WTC11 (cell line): Measurements from ENCODE around the gene PRKCB. TPM values are rescaled to one million over a fixed set of nuclear protein-coding genes. Genes with fewer than 3 reads are reported as not detected.

Experiments used
- ATAC-seq: fragments of 200-7000 bp; cut with Tn5 transposase; 2 replicates; pipeline ENCODE4 v1.10.0; 2021; ENCODE audit warnings: mild to moderate bottlenecking, moderate library complexity
- CTCF ChIA-PET: fragments of 300-600 bp; sonication (Branson Sonifier 250); formaldehyde crosslinking; loops from one replicate; lab custom pipeline; 2021; ENCODE audit warnings: antibody characterized with exemption; lab: Charles Lee
- POLR2A ChIA-PET: fragments of 350-600 bp; sonication (Branson Sonifier 250); formaldehyde crosslinking; loops from one replicate; lab custom pipeline; 2021; ENCODE audit warnings: antibody characterized with exemption; lab: Charles Lee
- DNase-seq: peaks from one replicate; pipeline ENCODE4 v3.0.0; 2021; ENCODE audit warnings: low spot score
- H3K27ac Mint-ChIP-seq: 2 replicates; pipeline ENCODE4 v1.8.0; 2021; ENCODE audit warnings: mixed read lengths
- H3K27me3 Mint-ChIP-seq: 2 replicates; pipeline ENCODE4 v1.8.0; 2021; ENCODE audit warnings: low read depth, mild to moderate bottlenecking, moderate library complexity, mixed read lengths
- H3K36me3 Mint-ChIP-seq: 2 replicates; pipeline ENCODE4 v1.8.0; 2021; ENCODE audit warnings: mixed read lengths
- H3K4me1 Mint-ChIP-seq: 2 replicates; pipeline ENCODE4 v1.8.0; 2022; ENCODE audit warnings: mixed read lengths
- H3K4me3 Mint-ChIP-seq: 2 replicates; pipeline ENCODE4 v1.8.0; 2021; ENCODE audit warnings: mild to moderate bottlenecking, moderate library complexity, mixed read lengths
- H3K9me3 Mint-ChIP-seq: 2 replicates; pipeline ENCODE4 v1.8.0; 2021; ENCODE audit warnings: mixed read lengths
- ATF1 ChIP-seq: sonication (generic); formaldehyde crosslinking; IDR thresholded peaks from 2 replicates; pipeline ENCODE4 v1.8.1; 2023; ENCODE audit warnings: mild to moderate bottlenecking, moderate library complexity, missing genetic modification reagents
- CBFB ChIP-seq: sonication (generic); formaldehyde crosslinking; IDR thresholded peaks from 2 replicates; pipeline ENCODE4 v1.8.1; 2022; ENCODE audit warnings: mild to moderate bottlenecking, low read depth, missing genetic modification reagents
- FOXJ3 ChIP-seq: sonication (generic); formaldehyde crosslinking; IDR thresholded peaks from 2 replicates; pipeline ENCODE4 v1.9.0; 2021; ENCODE audit warnings: missing genetic modification reagents, mild to moderate bottlenecking, borderline replicate concordance
- HMGA2 ChIP-seq: fragments of 250-450 bp; sonication (Bioruptor Pico); IDR thresholded peaks from 2 replicates; pipeline ENCODE4 v1.4.0; 2021; ENCODE audit warnings: mild to moderate bottlenecking, moderate library complexity
- JUN ChIP-seq: sonication (generic); formaldehyde crosslinking; IDR thresholded peaks from 2 replicates; pipeline ENCODE4 v1.8.0; 2023; ENCODE audit warnings: mild to moderate bottlenecking, missing genetic modification reagents
- MYBL2 ChIP-seq: sonication (generic); formaldehyde crosslinking; IDR thresholded peaks from 2 replicates; pipeline ENCODE4 v1.8.1; 2023; ENCODE audit warnings: mild to moderate bottlenecking, moderate library complexity, missing genetic modification reagents
- NFE2L1 ChIP-seq: sonication (generic); formaldehyde crosslinking; IDR thresholded peaks from 2 replicates; pipeline ENCODE4 v1.8.1; 2023; ENCODE audit warnings: missing genetic modification reagents
- NR1H2 ChIP-seq: sonication (generic); formaldehyde crosslinking; IDR thresholded peaks from 2 replicates; pipeline ENCODE4 v1.9.0; 2021; ENCODE audit warnings: mild to moderate bottlenecking, moderate library complexity, missing genetic modification reagents
- OVOL2 ChIP-seq: fragments of 250-450 bp; sonication (Bioruptor Pico); IDR thresholded peaks from 2 replicates; pipeline ENCODE4 v1.9.0; 2021; ENCODE audit warnings: mild to moderate bottlenecking, borderline replicate concordance
- PRRX2 ChIP-seq: fragments of 250-450 bp; sonication (Bioruptor Pico); IDR thresholded peaks from 2 replicates; pipeline ENCODE4 v1.8.0; 2021; ENCODE audit warnings: mild to moderate bottlenecking
- SMAD3 ChIP-seq: sonication (generic); formaldehyde crosslinking; IDR thresholded peaks from 2 replicates; pipeline ENCODE4 v1.8.0; 2022; ENCODE audit warnings: missing genetic modification reagents, mild to moderate bottlenecking, borderline replicate concordance
- SMAD4 ChIP-seq: sonication (generic); formaldehyde crosslinking; IDR thresholded peaks from 2 replicates; pipeline ENCODE4 v1.8.0; 2022; ENCODE audit warnings: mild to moderate bottlenecking, missing genetic modification reagents
- SOX15 ChIP-seq: fragments of 250-450 bp; sonication (Bioruptor Pico); IDR thresholded peaks from 2 replicates; pipeline ENCODE4 v1.9.0; 2021; ENCODE audit warnings: mild to moderate bottlenecking
- ZBTB21 ChIP-seq: sonication (generic); formaldehyde crosslinking; IDR thresholded peaks from 2 replicates; pipeline ENCODE4 v1.8.1; 2023; ENCODE audit warnings: mild to moderate bottlenecking, missing genetic modification reagents, borderline replicate concordance
- ZNF121 ChIP-seq: sonication (generic); formaldehyde crosslinking; IDR thresholded peaks from 2 replicates; pipeline ENCODE4 v1.8.0; 2023; ENCODE audit warnings: missing genetic modification reagents
- ZNF138 ChIP-seq: sonication (generic); formaldehyde crosslinking; conservative IDR thresholded peaks from 2 replicates; pipeline ENCODE4 v1.8.1; 2022; ENCODE audit warnings: mild to moderate bottlenecking, moderate library complexity, missing genetic modification reagents
- ZNF219 ChIP-seq: sonication (generic); formaldehyde crosslinking; IDR thresholded peaks from 2 replicates; pipeline ENCODE4 v1.8.0; 2023; ENCODE audit warnings: missing genetic modification reagents, mild to moderate bottlenecking, borderline replicate concordance
- ZNF317 ChIP-seq: sonication (generic); formaldehyde crosslinking; IDR thresholded peaks from 2 replicates; pipeline ENCODE4 v1.8.1; 2023; ENCODE audit warnings: low read depth, mild to moderate bottlenecking, moderate library complexity, missing genetic modification reagents, borderline replicate concordance
- ZNF671 ChIP-seq: fragments of 250-450 bp; sonication (Bioruptor Pico); IDR thresholded peaks from 2 replicates; pipeline ENCODE4 v1.8.0; 2021; ENCODE audit warnings: mild to moderate bottlenecking
- total RNA-seq: library from RNA; stranded (reverse); gene quantifications from 3 replicates; pipeline ENCODE4 v1.2.3, GENCODE V29; 2021
- TF ChIP-seq, protein P1 (sequence below): fragments of 250-450 bp; sonication (Bioruptor Pico); IDR thresholded peaks from 2 replicates; pipeline ENCODE4 v2.1.2; 2022; ENCODE audit warnings: mild to moderate bottlenecking, moderate library complexity
- TF ChIP-seq, protein P2 (sequence below): sonication (generic); formaldehyde crosslinking; IDR thresholded peaks from 2 replicates; pipeline ENCODE4 v1.8.1; 2023; ENCODE audit warnings: mild to moderate bottlenecking, missing genetic modification reagents
- TF ChIP-seq, protein P3 (sequence below): sonication (generic); formaldehyde crosslinking; IDR thresholded peaks from 2 replicates; pipeline ENCODE4 v1.8.1; 2023; ENCODE audit warnings: mild to moderate bottlenecking, missing genetic modification reagents, moderate library complexity
- TF ChIP-seq, protein P4 (sequence below): sonication (generic); formaldehyde crosslinking; IDR thresholded peaks from 2 replicates; pipeline ENCODE4 v1.8.1; 2023; ENCODE audit warnings: mild to moderate bottlenecking, moderate library complexity, missing genetic modification reagents
- TF ChIP-seq, protein P5 (sequence below): fragments of 250-450 bp; sonication (Bioruptor Pico); IDR thresholded peaks from 2 replicates; pipeline ENCODE4 v1.8.0; 2021; ENCODE audit warnings: mild to moderate bottlenecking

Gene PRKCB
- total RNA-seq, 1 experiment from 2014 or later: 6.9 TPM

DNA sequence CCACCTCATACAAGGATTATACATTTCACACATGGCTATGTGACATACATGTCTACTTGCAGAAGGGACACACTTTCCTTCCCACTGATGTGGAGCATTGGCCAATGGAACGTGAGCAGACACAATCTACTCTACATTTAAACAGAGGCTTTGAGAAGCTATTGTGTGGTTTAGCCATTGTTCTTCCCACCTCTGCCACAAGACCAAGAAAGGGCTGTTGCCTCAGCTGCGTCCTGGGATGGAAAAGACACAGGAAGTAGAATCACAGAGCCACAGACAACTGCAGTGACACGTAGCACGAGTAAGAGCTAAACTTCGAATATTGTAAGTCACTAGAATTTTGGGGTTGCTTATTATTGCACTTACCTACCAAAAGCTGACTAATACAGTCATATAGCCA, 33.3 kb downstream of the PRKCB start:
- ChIA-PET CTCF (interaction anchor here (0.6 to 2.0 kb wide), 8 partner anchors 32 to 433 kb away, joined by 3 to 7 read pairs (median 3); no protein-coding TSS in a partner anchor), POLR2A (no interaction called here)
- no peak overlapping the region for H3K4me3 Mint-ChIP-seq
- ATAC-seq: peak; percentile 49; the same call in 1 of the 2 replicates
- H3K27me3 Mint-ChIP-seq: peaks cover 90% of the 10 kb centered on the region
- H3K27ac Mint-ChIP-seq: no peak overlapping the region
- H3K9me3 Mint-ChIP-seq: no peaks in the 10 kb centered on the region
- TF ChIP-seq MYBL2 (CRISPR knock-in tag) (no peak), ZNF219 (no peak), SOX15 (CRISPR knock-in tag) (no peak), ZNF671 (no peak), NR1H2 (no peak), JUN (CRISPR knock-in tag) (no peak), NFE2L1 (CRISPR knock-in tag) (no peak), OVOL2 (CRISPR knock-in tag) (no peak), SMAD3 (CRISPR knock-in tag) (no peak), SMAD4 (no peak), HMGA2 (CRISPR knock-in tag) (no peak), PRRX2 (CRISPR knock-in tag) (no peak), ATF1 (CRISPR knock-in tag) (no peak)
- TF ChIP-seq, protein P1, sequence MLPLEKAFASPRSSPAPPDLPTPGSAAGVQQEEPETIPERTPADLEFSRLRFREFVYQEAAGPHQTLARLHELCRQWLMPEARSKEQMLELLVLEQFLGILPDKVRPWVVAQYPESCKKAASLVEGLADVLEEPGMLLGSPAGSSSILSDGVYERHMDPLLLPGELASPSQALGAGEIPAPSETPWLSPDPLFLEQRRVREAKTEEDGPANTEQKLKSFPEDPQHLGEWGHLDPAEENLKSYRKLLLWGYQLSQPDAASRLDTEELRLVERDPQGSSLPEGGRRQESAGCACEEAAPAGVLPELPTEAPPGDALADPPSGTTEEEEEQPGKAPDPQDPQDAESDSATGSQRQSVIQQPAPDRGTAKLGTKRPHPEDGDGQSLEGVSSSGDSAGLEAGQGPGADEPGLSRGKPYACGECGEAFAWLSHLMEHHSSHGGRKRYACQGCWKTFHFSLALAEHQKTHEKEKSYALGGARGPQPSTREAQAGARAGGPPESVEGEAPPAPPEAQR (CRISPR knock-in tag): no peak
- TF ChIP-seq, protein P2, sequence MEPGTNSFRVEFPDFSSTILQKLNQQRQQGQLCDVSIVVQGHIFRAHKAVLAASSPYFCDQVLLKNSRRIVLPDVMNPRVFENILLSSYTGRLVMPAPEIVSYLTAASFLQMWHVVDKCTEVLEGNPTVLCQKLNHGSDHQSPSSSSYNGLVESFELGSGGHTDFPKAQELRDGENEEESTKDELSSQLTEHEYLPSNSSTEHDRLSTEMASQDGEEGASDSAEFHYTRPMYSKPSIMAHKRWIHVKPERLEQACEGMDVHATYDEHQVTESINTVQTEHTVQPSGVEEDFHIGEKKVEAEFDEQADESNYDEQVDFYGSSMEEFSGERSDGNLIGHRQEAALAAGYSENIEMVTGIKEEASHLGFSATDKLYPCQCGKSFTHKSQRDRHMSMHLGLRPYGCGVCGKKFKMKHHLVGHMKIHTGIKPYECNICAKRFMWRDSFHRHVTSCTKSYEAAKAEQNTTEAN: no peak
- peaks cover 19% of the 10 kb centered on the region for H3K4me1 Mint-ChIP-seq
- no peaks in the 10 kb centered on the region for H3K36me3 Mint-ChIP-seq
- no peak for DNase-seq

DNA sequence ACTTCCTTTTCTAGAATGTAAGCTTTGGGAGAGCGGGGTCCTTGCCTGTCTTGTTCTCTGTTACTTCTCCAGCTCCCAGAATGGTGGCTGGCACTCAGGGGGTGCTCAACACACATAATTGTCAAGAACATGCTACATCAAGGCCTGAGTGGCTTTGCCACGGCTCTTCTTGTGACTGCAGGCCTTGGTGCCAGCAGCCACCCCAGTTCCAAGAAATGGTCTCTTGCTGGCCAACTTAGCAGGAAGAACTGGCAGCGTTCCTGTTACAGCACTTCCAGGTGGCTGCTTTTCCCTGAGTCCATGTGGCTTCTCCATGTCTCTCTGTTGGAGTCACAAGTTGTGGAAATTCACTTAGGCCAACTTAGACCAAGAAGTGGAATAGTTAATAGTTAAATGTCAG, 36.1 kb downstream of the PRKCB start:
- Mint-ChIP-seq H3K4me3 (no peak overlapping the region), H3K27ac (no peak overlapping the region), H3K36me3 (no peaks in the 10 kb centered on the region), H3K27me3 (peaks cover 78% of the 10 kb centered on the region), H3K9me3 (no peaks in the 10 kb centered on the region), H3K4me1 (peaks cover 9% of the 10 kb centered on the region; the same call in 1 of the 2 replicates)
- ATAC-seq (no peak), DNase-seq (no peak)
- POLR2A ChIA-PET: no interaction called here
- no peak for TF ChIP-seq ZBTB21 (CRISPR knock-in tag)
- TF ChIP-seq, protein P3, sequence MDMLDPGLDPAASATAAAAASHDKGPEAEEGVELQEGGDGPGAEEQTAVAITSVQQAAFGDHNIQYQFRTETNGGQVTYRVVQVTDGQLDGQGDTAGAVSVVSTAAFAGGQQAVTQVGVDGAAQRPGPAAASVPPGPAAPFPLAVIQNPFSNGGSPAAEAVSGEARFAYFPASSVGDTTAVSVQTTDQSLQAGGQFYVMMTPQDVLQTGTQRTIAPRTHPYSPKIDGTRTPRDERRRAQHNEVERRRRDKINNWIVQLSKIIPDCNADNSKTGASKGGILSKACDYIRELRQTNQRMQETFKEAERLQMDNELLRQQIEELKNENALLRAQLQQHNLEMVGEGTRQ (CRISPR knock-in tag): no peak
- TF ChIP-seq, protein P2: no peak
- TF ChIP-seq ZNF317 (CRISPR knock-in tag): no peak
- CTCF ChIA-PET: no interaction called here

DNA sequence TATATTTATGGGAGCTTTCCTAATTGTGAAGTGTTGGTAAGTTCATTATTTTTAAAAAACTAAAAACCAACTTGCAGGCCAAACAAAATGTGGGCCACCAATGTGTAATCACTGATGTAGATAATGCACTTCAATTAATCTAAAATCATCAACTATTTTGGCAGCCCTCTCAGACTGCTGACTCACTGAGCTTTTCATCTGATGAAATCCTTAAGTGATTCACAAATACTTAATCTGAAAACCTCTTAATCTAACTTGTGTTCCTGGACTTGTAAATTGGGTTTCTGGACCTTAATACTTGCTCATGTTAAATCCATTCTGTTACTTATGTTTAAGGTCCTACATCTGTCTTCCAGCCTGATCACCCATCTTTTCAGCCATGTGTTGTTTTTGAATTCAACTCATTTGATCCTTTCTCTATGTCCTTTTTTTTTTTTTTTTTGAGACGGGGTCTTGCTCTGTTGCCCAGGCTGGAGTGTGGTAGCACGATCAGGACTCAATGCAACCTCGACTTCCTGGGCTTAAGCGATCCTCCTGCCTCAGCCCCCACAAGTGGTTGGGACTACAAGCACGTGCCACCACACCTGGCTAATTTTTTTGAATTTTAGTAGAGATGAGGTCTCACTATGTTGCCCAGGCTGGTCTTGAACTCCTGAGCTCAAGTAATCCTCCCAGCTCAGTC, 39.0 kb downstream of the PRKCB start:
- ATAC-seq: no peak
- DNase-seq: no peak
- POLR2A ChIA-PET: no interaction called here
- Mint-ChIP-seq H3K9me3 (no peaks in the 10 kb centered on the region), H3K27me3 (peaks cover 52% of the 10 kb centered on the region), H3K27ac (no peak overlapping the region), H3K4me3 (no peak overlapping the region), H3K36me3 (no peaks in the 10 kb centered on the region), H3K4me1 (no peaks in the 10 kb centered on the region)
- CTCF ChIA-PET: interaction anchor here (0.8 to 1.0 kb wide), 2 partner anchors 71 to 136 kb away, joined by 3 to 4 read pairs; no protein-coding TSS in a partner anchor
- TF ChIP-seq ZNF121 (CRISPR knock-in tag) (peak; percentile 58; the same call in 1 of the 2 replicates), FOXJ3 (CRISPR knock-in tag) (no peak), ZNF219 (no peak), CBFB (CRISPR knock-in tag) (no peak), ZNF138 (CRISPR knock-in tag) (no peak)
- TF ChIP-seq, protein P4, sequence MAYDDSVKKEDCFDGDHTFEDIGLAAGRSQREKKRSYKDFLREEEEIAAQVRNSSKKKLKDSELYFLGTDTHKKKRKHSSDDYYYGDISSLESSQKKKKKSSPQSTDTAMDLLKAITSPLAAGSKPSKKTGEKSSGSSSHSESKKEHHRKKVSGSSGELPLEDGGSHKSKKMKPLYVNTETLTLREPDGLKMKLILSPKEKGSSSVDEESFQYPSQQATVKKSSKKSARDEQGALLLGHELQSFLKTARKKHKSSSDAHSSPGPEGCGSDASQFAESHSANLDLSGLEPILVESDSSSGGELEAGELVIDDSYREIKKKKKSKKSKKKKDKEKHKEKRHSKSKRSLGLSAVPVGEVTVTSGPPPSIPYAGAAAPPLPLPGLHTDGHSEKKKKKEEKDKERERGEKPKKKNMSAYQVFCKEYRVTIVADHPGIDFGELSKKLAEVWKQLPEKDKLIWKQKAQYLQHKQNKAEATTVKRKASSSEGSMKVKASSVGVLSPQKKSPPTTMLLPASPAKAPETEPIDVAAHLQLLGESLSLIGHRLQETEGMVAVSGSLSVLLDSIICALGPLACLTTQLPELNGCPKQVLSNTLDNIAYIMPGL (CRISPR knock-in tag): no peak
- TF ChIP-seq, protein P5, sequence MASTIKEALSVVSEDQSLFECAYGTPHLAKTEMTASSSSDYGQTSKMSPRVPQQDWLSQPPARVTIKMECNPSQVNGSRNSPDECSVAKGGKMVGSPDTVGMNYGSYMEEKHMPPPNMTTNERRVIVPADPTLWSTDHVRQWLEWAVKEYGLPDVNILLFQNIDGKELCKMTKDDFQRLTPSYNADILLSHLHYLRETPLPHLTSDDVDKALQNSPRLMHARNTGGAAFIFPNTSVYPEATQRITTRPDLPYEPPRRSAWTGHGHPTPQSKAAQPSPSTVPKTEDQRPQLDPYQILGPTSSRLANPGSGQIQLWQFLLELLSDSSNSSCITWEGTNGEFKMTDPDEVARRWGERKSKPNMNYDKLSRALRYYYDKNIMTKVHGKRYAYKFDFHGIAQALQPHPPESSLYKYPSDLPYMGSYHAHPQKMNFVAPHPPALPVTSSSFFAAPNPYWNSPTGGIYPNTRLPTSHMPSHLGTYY (CRISPR knock-in tag): no peak
